GM10847 (cell line): ENCODE results near the gene SORBS1.

Source experiments
- POLR2A ChIP-seq: IDR thresholded peaks from 2 replicates; pipeline ENCODE4 v1.6.1; 2011; ENCODE audit not compliant: insufficient read length; ENCODE audit errors: extremely low read depth

Gene SORBS1

GRCh38 chr10:95477175-95477520 lies 84.0 kb downstream of the SORBS1 start:
- TF ChIP-seq POLR2A: no peak

- no peak for TF ChIP-seq POLR2A
Measured at GRCh38 chr10:95476469-95477174, 84.5 kb downstream of the SORBS1 start.

GRCh38 chr10:95475827-95476468 lies 85.2 kb downstream of the SORBS1 start:
- no peak for TF ChIP-seq POLR2A

- TF ChIP-seq POLR2A: no peak
Measured at GRCh38 chr10:95475003-95475383, 86.2 kb downstream of the SORBS1 start.

GRCh38 chr10:95474228-95475002 lies 86.8 kb downstream of the SORBS1 start:
- TF ChIP-seq POLR2A: no peak

- no peak for TF ChIP-seq POLR2A
Measured at GRCh38 chr10:95472304-95473088, 88.7 kb downstream of the SORBS1 start.

- TF ChIP-seq POLR2A: no peak
Measured at GRCh38 chr10:95469676-95470075, 91.5 kb downstream of the SORBS1 start.

- no peak for TF ChIP-seq POLR2A
Measured at GRCh38 chr10:95469251-95469650, 91.9 kb downstream of the SORBS1 start.

GRCh38 chr10:95467162-95467599 lies 94.0 kb downstream of the SORBS1 start:
- TF ChIP-seq POLR2A: no peak

- TF ChIP-seq POLR2A: no peak
Measured at GRCh38 chr10:95466436-95466835, 94.7 kb downstream of the SORBS1 start.

GRCh38 chr10:95464280-95464679 lies 96.9 kb downstream of the SORBS1 start:
- TF ChIP-seq POLR2A: no peak

GRCh38 chr10:95462740-95463667 lies 98.2 kb downstream of the SORBS1 start:
- no peak for TF ChIP-seq POLR2A

GRCh38 chr10:95461611-95462010 lies 99.6 kb downstream of the SORBS1 start:
- TF ChIP-seq POLR2A: no peak

- TF ChIP-seq POLR2A: no peak
Measured at GRCh38 chr10:95459446-95460045, 101.6 kb downstream of the SORBS1 start.
